T-helper 1 cell treated with Interleukin-12 subunit alpha and Interleukin-12 subunit beta and Interleukin-4 antibody, amounts not matched to agents 30 ng/mL and 1 ng/mL, for 36 hours (primary cell): Measurements from ENCODE around the gene ADAM19. TPM values are rescaled to one million over a fixed set of nuclear protein-coding genes. Genes with fewer than 3 reads are reported as not detected.

Experiments
- intact Hi-C: fragments of 100-400 bp; cut with micrococcal nuclease; formaldehyde crosslinking; loops from one replicate; pipeline ENCODE4 v1.15.1; 2024
- total RNA-seq: library from RNA; stranded (reverse); gene quantifications from 2 replicates; pipeline ENCODE4 v1.2.3, GENCODE V29; 2022

ADAM19 gene
- total RNA-seq, 1 donor from 2014 or later, result 667 TPM

- intact Hi-C loops, result loop anchor here (1.0 kb wide), 1 partner anchor 14 kb away; no protein-coding TSS in a partner anchor
Measured at GRCh38 chr5:157563929-157564716, 11.5 kb downstream of the ADAM19 start.

- intact Hi-C loops, result loop anchor here (1.0 kb wide), 1 partner anchor 13 kb away; no protein-coding TSS in a partner anchor
Measured at GRCh38 chr5:157563373-157563928, 12.1 kb downstream of the ADAM19 start.

DNA sequence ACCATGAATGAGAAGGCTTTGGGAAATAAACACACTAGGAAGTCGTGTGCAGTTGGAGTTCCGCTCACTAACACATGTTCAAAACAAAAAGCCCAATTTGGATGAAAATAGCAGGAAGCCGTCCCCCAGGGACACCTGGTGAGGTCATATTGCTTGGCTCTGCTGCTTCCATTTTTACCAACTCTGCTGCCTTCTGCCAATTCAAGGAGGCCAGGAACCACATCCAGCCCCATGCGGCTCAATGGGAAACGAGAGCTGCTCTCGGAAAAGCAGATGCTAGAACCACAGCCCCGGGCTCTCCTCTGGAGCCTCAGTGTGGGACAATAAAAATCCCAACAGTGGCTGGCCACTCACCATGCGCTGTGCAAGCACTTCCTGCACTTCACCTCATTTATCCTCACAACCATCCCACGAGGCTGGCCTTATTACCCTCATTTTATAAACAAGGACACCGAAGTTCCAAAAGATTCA, 13.4 kb downstream of the ADAM19 start:
- intact Hi-C loops, result no loop called here

- intact Hi-C loops, result no loop called here
Measured at GRCh38 chr5:157561110-157561509, 14.5 kb downstream of the ADAM19 start.

DNA sequence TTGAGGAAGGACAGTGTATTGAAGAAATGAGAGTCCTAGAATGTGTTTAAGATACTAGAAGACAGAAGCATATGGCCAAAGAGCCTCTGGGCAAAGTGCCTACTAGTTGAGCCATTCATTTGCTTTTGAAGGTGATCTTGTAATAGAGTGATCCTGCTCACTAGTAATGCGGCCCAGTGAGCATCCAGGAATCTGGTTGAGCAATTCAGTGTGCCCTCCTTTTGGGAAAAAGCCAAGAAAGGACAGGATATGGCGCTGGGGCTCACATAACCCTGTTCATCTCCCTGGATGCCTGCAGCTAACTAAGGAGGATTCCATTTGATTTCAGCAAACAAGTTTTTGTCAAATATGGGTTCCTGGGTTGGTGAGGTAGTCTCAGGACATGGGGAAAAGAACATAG, 16.3 kb downstream of the ADAM19 start:
- intact Hi-C loops, result loop anchor here (1.0 kb wide), 1 partner anchor 11 kb away; no protein-coding TSS in a partner anchor

- intact Hi-C loops, result loop anchor here (1.0 kb wide), 1 partner anchor 12 kb away; no protein-coding TSS in a partner anchor
Measured at GRCh38 chr5:157558681-157559080, 16.9 kb downstream of the ADAM19 start.

DNA sequence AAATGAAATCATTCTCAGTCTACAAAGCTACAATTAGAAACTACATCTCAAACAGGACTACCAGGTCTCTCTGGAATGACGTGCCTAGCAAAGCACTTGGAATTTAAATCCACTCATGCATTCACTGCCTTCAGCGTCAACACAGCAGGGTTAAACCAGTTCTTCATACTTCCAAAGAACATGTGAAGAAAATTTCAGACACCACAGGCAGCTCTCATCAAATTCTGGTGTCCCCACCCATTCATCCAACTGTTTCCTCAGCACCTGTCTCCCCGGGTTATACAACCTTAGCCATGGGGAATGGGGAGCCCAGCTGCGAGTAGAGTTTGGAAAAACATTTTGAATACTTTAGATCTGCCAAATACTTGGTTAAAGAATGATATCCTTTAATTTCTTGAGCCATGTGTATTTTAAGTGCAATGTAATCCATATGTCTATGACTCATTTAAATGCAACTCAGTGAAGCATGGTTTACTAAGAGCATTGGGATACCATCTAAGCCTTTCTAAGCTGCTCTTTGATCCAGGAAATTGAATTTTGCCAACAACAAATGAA, 17.5 kb downstream of the ADAM19 start:
- intact Hi-C loops, result no loop called here

GRCh38 chr5:157556615-157557418, 18.8 kb downstream of the ADAM19 start:
- intact Hi-C loops, result no loop called here

GRCh38 chr5:157555037-157555640, 20.4 kb downstream of the ADAM19 start:
- intact Hi-C loops, result loop anchor here (1.0 kb wide), 1 partner anchor 12 kb away; no protein-coding TSS in a partner anchor

DNA sequence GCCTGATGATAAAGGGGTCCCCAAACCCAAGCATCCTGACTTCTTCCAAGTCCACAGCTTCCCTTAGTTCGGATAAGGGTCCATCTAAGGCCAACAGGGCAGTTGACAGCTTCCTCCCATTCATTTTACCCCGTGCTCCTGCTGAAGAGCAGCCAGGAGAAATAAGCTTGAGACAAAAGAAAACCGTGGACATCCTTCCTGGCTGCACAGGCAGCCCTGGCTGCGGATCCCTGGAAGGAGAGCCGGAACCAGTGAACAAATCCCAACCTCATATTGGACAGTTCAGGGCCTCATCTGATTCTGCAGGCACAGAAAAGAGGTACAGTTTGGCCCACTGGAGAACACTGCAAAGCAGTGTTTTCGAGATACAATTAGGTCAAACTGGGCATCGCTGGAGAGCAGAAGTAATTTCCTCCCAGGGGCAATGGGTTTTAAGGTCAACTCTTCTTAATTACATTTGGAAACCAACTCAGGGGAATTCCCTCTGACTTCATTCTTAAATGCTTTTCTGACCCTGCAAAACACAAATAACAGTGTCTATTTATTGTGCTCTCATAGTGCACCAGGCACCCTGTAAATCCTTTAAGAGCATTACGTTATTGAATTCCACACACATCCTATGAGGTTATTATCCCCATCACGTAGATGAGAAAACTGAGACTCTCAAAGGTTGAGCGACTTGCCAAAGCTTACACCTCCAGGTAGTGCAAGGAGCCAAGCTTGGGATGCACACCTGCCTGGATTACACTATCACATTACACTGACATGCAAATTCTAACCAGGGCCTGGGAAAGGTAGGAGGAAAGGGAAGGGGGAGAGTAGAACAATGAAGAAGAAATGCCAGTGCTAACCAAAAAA, 21.2 kb downstream of the ADAM19 start:
- intact Hi-C loops, result loop anchor here (1.0 kb wide), 1 partner anchor 13 kb away; no protein-coding TSS in a partner anchor

DNA sequence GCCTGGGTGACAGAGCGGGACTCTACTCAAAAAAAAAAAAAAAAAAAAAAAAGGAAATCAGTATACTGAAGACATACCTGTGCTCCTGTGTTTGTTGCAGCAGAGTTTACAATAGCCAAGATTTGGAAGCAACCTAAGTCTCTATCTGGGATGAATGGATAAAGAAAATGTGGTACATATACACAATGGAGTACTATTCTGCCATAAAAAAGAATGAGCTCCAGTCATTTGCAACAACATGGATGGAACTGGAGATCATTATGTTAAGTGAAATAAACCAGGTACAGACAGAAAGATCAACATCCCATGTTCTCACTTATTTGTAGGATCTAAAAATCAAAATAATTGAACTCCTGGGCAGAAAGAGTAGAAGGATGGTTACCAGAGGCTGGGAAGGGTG, 22.9 kb downstream of the ADAM19 start:
- intact Hi-C loops, result loop anchor here (1.0 kb wide), 1 partner anchor 8 kb away; no protein-coding TSS in a partner anchor

DNA sequence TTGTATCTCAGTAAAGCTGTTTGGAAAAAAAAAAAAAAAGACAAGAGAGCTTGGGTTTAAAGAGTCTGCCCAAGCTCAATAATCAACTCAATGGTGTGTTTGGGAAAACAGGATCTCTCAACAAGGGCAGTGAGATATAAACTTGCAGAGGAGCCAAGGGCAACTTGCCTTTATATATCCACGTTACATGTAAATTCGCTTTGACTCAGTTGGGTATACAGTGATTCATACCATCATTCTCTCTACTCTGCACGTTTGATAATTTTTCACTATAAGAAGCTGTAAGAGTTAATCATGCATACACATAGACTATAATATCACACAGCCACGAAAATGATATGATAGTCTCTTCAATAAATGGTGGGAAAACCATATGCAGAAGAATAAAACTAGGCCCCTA, 24.9 kb downstream of the ADAM19 start:
- intact Hi-C loops, result loop anchor here (1.0 kb wide), 1 partner anchor 13 kb away; no protein-coding TSS in a partner anchor

- intact Hi-C loops, result loop anchor here (1.0 kb wide), 1 partner anchor 13 kb away; no protein-coding TSS in a partner anchor
Measured at GRCh38 chr5:157549954-157550549, 25.5 kb downstream of the ADAM19 start.

DNA sequence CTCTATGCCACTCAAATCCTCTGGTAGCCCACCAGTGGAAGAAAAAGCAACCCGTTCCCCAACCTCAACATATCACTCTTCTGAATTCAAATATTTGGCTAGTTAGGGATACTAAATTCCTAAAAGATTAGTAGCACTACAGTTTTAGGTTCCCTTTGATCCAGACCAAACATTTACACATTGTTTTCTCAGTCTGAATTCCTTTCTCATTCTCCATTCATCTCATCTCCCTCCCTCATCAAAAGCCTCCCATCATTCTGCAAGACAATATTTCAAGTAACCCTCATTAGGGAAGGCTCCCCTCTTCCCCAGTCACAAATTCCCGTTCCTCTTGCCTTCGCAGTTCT, 26.3 kb downstream of the ADAM19 start:
- intact Hi-C loops, result no loop called here

DNA sequence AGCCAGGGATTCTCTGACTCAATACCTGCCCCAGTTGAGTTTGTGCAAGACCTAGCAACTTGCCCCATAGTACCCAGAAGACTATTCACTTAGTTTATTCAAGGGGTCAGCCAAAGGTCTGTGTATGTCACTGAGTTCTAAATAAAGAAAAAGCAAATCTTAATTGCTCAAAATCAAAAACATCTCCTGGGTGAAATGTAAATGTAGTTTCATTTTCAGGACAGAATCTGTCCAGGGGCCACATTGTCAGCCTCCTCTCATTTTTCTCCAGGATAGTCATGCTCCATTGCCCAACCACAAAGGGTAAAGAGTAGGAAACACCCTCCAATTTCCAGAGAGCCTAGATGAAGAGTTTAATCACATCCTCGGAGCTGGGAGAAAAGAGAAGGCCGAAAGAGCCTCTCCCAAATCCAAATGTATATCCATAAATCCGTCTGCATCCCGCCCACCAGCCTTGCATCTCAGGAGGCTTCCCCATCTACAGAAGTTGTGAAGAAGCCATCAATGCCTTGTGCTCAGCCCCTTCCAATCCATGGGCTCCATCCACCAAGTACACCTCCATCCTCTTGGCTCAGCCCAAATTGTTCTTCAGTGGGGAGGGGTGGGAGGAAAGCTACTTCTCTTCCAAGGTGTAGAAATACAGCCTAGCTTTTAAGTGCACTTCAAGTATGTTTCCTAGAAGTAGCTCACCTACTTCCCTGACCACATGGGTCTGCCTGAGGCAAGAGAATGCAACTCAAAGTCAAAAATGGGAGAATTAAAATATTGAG, 26.9 kb downstream of the ADAM19 start:
- intact Hi-C loops, result no loop called here

DNA sequence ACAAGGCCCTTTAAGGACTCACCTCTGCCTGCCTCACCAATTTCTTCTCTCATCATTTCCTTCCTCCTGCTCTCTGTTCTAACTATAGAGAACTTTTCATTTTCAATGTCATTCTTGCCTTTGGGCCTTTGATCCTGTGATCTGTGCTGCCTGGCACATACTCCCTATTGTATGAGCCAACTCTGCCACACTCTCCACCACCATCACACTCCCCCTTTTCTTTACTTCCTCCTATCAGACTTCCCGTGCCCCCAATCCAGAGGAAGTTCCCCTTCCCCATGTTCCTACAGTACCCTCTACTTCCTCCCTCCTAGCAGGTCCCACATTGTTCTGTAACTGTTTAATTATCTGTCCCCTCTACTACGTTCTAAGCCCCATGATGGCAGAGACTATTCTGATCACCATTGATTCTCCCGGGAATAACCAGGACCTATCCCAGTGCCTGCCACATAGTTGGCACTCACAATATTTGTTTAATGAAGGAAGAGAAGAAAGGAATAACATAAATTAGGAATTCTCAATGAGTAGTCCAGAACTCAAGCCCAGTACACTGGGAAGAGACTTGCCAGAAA, 27.5 kb downstream of the ADAM19 start:
- intact Hi-C loops, result no loop called here

GRCh38 chr5:157546456-157547100, 29.0 kb downstream of the ADAM19 start:
- intact Hi-C loops, result no loop called here
